DMS 273 (cell line): Measurements from ENCODE around the gene NAA80.

Experiments
- DNase-seq: peaks from one replicate; lab custom pipeline; 2025; ENCODE audit not compliant: unreplicated experiment; lab: John Stamatoyannopoulos, UW

The NAA80 gene, protein sequence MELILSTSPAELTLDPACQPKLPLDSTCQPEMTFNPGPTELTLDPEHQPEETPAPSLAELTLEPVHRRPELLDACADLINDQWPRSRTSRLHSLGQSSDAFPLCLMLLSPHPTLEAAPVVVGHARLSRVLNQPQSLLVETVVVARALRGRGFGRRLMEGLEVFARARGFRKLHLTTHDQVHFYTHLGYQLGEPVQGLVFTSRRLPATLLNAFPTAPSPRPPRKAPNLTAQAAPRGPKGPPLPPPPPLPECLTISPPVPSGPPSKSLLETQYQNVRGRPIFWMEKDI

DNA sequence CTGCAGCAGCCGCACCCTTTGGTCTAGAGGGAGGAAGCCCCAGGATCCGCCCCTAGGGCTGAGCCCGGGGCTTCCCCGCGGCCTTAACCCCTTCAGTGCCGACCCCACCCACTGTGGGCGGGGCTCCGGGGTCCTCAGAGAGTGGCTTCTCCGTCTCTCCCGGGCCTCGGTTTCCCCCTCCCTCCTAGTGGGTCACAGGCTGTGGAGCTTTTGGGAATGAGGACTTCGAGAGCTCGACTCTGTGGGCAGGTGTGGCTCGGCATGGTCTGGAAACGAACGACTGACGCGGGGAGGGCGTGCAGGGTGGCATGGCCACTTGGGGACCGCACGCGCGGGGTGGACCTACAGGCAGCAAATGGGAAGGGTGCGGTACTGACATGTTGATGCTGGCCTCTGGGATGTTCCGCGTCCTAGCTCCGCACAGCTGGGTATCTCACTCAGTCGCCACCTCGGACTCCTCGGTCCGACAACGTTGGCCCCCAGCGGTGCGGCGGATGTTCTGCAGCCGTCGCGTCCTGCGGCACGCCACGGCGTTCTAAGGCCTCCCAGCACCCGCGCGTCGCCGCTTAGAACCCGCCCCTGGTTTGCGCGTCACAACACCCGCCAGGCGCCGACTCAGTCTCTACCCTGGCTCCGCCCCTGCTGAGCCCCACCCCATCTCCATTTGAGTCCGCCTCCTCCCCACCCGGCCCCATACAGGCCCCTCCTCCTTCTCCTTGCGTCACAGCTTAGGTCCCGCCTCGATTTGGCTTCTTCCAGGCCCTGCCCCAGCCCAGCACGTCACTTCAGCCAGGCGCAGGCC lies at the start of gene NAA80, which contains the start of gene HYAL3:
Gene NAA80 (minus strand): TSS at position 570 of the 802 bp plus-strand sequence. CDS start 1,942 bp downstream, outside the sequence.
Gene HYAL3 (minus strand): TSS at position 570 of the 802 bp plus-strand sequence. CDS start 3,803 bp downstream, outside the sequence.
- DNase-seq = peak; percentile 98

DNA sequence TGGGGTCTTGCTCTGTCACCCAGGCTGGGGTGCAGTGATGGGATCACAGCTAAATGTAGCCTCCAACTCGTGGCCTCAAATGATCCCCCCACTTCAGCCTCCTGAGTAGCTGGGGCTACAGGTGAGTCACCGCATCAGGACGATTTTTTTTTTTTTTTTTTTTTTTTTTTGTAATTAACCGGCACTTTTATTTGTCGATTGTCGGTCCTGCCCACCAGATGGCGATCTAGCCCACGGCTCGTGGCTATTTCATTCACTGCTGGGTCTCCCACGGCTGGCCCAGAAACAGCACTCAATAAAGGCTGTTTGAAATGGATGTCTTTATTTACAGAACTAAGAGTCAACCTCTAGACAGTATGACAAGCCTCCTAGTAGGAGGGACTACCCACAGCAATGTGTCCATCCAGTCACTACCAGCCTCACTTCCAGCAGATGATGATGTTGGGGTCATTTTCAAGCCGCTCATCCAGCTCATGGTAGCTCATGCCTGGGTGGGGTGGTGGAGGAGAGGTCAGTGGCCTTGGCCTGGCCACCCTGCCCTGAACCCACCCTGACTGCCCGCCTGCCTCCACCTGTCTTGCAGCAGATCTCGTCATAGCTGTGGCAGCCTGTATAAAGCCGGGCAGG lies 48.1 kb upstream of the NAA80 start:
- DNase-seq = peak; percentile 81

DNA sequence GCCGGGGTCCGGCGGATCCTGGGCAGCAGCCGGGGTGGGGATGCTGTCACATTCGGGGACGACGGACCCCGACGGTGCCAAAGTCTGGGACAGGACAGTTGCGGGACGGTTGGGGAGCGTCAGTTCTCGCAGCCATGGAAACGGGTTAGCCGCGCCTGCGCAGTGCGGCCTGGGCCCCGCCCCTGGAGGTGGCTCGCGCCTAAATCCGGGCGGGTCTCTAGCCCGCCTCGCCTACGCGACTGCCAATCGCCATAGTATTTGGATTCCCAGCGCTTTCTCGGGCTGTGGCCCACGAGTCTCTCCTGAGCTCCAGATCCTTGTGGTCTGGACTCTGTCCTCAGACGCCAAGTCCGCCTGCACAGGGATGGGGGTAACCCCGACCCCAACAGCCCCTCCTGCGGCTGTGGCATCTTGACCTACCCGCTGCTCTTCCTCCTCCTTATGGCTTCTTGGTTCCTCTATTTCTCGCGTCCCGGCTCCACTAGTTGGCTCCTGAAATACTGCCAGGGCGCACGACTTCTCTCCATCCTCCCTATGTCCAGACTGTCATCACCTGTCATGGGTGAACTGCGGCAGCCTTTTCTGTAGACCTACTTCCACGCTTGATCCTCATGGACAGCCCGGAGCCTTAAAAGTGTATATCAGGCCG lies 46.5 kb upstream of the NAA80 start, which contains the start of gene ZMYND10:
Gene ZMYND10 (minus strand): TSS at position 147 of the 649 bp plus-strand sequence. CDS start 153 bp downstream, outside the sequence.
- peak; percentile 87 for DNase-seq

DNA sequence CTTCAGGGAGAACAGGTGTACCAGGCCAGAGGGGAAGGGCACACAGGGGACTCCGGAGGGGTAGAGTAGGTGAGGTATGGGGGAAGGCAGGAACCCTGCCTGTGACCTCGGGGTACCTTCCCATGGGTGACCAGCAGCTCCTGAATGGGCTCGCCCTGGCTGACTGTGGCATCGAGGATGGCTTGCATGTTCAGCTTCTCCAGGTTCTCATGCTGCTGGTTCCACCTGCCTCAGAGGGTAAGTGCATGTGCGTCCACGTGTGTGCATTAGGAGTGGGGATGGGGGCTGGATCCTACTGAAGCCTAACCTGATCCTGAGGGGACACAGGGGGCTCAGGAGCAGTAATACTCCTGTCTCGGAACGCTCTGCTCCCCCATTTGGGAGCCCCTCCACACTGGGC lies 45.8 kb upstream of the NAA80 start:
- no peak for DNase-seq

DNA sequence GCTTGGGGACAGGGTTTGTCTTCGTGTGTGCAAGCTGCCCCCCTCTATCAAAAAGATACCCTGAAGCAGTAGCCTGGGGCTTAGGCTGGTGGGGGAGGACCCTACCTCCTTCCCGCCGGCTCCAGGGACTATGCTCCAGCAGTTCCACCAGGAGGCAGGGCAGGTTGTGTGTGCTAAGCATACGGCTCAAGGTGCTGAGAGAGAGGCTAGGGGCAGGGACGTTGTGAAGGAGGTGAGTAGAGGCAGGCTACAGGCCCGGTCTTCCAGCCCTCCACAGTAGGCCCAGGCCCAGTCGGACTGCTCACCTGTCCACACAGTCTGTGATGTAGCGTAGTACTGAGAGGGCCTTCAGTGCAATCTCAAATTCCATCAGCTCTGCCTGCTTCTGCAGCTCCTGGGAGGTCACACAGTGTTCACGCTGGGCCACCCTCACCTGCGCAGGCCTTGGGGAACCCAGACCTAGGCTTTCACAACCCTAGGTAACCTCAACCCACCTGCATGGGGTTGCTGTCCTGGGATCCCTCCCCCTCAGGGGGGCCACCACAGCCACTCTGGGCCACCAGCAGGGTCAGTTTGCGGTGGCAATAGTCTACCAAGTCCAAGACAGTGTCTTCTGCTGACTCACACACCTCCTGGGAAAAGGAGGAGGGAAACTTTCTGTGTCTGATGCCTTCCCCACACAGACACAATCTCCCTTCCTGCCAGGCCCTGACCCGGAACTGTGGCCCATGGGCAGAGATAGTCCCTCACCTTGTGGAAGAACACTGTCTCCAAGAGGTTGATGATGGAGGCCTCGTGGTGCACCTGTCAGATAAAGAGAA lies 43.8 kb upstream of the NAA80 start:
- peak; percentile 28 for DNase-seq

DNA sequence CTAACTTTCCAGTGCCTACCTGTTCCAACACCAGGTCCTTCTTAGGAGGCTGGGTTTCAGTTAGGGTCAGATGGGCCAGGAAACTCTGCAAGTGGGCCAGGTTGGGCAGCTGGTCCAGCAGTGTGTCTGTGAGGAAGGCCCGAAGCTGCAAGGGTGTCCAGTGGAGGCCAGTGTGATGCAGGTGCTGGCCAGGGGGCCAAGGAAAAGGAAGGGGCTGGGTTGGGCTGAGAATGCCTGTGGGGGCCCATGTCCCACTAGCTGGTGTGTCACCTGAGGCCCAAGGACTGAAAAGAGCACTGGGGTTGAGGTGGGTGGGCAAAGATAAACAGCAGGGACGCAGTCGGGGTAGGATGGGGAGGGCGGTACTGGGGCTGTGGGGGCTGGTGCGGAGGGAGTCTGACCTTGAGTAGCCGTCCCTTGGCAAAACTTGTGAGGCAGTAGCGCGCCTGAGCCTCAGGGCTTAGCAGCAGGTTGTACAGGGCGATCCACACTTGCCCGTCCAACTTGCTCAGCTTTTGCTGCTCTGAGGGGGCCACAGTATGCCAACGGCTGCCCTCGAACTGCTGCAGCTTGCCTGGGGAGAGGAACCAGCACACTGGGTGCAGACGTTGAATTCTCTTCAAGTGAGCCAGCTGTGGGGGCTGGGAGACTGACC lies 42.9 kb upstream of the NAA80 start:
- no peak for DNase-seq

DNA sequence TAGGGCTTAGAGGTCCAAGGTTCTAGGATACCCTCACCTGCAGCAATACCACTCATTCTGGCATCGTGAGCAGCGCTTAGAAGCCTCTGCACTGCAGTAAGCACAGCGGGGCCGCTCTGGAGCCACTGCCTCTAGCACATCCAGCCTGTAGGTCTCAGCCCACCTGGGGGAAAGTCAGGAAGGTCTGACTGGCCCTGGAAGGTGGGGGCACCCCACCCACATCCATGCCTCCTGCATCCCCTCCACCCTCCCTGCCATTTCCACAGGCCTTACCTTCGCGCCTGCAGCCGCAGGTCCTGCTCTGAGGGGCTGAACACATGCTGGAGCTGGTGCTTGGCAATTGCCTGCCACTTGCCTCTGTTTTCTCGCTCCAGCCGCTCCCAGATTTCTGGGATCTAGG lies 42.3 kb upstream of the NAA80 start:
- DNase-seq = no peak

DNA sequence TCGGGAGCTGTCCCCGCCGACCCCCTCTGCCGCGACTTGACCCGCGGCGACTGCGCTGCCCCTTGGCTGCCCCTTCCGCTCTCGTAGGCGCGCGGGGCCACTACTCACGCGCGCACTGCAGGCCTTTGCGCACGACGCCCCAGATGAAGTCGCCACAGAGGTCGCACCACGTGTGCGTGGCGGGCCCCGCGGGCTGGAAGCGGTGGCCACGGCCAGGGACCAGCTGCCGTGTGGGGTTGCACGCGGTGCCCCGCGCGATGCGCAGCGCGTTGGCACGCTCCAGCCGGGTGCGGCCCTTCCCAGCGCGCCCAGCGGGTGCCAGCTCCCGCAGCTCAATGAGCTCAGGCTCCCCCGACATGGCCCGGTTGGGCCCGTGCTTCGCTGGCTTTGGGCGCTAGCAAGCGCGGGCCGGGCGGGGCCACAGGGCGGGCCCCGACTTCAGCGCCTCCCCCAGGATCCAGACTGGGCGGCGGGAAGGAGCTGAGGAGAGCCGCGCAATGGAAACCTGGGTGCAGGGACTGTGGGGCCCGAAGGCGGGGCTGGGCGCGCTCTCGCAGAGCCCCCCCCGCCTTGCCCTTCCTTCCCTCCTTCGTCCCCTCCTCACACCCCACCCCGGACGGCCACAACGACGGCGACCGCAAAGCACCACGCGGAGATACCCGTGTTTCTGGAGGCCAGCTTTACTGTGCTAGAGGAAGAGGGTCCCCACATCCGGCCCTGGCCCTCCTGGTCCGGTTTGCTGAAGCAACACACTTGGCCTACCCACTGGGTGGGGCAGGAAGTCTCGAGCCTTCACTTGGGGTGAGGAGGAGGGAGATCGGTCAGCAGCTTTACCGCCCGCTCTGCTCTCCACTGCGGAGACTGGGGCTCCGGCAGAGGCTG lies 41.5 kb upstream of the NAA80 start, which contains the start of gene RASSF1:
Gene RASSF1 (minus strand): TSS at position 389 of the 882 bp plus-strand sequence. CDS start 31 bp downstream, at position 358.
- no peak for DNase-seq

DNA sequence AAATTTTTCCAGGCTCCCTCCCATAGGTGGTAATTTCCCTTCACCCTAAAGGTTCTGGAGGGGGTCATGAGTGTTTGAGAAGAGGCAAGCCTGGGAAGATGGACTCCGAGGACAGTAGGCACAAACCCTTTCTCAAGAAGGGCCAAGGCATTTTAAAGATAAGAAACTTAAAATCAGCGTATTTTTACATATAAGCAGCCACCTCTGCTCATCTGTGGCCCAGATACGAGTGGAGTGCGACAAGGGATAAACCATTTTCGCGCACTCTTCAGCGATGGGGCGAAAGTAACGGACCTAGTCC lies 40.9 kb upstream of the NAA80 start:
- no peak for DNase-seq

DNA sequence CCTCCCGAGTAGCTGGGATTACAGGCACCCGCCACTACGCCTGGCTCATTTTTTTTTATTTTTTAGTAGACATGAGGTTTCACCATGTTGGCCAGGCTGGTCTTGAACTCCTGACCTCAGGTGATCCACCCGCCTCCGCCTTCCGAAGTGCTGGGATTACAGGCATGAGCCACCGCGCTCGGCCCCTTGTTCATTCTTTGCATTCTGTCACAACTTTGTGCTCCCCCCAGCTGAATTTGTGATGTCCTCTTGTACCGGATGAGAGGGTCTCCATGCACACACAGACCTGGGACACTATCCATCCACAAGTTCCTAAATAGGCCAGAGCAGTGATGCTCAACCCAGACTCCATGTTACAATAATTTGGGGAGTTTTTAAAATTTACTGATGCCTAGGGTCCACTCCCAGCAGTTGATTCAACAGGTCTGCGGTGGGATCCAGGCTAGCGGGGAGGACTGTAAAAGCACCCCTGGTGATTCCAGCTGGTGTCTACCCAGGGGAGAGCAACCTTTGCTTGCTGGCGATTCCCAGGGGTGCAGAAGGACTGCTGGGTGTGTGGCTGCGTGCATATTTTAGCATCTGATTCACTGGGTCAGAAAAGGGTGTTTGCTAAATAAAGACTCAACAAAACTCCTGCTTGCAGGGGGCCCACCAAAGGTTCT lies 40.4 kb upstream of the NAA80 start:
- DNase-seq = no peak

DNA sequence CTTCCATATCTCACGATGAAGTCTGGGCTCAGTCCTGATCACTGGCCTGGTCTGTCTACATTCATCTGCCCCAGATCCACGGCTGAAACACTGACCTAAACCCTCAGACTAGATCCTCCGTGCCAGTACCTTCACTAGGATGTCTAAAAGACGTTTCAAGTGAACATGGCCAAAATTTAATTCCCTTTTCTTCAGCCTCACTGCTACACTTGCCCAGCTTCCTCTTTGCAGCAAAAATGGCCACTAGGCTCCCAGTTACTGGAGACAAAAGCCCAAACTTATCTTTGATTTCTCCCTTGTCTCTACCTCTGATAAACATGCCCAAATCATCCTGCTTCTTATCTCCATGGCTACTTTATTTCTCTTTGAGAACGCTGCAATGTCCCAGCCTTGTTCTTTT lies 39.8 kb upstream of the NAA80 start:
- no peak for DNase-seq

DNA sequence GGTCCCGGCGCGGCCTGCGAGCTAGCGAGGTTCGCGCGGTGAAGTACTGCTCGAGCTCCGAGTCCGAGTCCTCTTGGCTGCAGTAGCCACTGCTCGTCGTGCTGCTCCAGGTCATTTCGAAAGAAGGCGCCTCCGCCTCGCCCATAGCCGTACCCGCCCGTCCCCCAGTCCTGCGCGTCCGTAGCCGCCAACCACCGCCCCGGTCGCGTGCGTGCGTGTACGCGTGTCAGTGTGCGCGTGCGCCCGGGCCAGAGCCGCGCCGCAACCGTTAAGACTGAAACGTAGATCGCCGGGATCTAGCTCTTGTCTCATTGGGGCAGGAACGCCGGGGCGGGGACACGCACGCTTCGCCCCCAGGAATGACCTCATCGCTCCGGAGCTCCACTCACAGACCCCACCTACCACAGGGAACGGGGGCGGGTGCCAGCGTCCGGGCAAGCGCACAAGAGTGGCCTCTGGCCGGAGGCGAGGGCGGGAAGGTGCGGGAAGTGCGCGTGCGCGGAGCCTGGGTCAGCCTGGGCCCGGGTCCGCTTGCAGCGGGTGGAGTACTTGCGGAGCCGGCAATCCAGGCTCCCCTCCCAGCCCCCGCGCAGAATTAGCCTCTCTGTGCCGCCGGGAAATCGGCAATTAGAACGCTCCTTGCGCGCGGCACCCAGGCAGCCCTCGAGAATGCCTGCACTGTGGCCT lies 38.1 kb upstream of the NAA80 start:
- DNase-seq = peak; percentile 98

DNA sequence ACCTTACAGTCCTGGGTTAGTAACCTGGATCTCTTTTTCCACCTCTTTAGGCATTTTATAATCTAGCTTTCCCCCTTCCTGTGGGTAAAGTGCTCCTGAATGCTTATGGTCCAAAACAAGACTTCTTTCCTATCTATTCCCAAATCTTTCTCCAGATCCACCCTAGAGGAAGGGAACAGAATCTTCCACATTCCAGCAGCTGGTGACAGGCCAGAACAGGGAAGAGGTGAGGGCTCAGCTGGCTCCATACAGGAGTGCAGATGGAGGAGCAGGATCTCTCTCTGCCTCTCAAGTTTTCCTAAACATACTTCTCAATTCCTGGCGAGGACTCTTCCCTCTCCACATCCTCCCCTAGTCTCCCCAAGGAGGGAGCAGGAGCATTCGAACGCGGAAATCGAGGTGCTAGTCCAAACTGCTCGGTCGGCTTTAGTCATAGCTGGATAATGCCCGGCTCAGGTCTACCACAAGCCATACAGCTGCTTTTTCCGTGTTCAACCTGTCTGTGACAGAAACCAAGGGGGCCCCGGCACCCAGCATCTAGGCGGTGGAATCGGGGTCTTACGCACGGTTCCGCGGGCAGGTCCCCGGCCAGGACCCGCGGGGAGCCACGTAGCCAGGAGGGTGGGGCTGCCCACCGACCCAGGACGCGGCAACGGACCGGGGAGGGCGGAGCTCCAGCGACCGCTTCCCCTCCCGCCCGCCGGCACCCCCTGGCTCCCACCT lies 37.4 kb upstream of the NAA80 start:
- DNase-seq = peak; percentile 50

DNA sequence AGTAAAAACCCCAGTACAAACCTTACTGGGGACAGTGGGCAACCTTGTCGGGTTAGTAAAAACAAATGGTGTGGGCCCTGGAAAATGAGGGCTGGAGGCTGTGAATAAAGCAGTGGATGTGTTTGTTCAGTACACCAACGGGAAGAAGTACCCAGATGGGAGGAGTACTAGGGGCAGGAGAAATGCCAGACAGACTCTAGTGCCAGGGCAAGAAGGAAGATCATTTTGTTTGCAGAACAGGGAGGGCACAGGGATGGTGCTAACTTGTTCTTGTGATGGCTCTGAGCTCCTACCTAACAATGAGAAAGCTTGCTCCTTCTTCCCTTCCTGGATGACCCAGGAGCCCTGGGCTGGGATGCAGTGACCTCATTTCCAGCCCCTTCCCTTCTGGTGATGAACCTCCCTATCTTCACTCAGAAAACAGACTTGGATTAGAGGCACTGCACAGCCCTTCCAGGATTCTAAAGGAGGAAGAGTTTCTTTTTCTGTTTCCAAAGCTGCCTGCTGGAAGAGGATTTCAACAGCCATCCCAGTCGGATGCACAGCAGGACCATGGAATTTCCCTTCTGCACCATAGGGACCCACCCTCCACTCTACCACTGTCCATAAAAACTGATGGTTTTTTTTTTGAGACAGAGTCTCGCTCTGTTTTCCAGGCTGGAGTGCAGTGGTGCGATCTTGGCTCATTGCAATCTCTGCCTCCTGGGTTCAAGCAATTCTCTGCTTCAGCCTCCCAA lies 35.3 kb upstream of the NAA80 start:
- no peak for DNase-seq

DNA sequence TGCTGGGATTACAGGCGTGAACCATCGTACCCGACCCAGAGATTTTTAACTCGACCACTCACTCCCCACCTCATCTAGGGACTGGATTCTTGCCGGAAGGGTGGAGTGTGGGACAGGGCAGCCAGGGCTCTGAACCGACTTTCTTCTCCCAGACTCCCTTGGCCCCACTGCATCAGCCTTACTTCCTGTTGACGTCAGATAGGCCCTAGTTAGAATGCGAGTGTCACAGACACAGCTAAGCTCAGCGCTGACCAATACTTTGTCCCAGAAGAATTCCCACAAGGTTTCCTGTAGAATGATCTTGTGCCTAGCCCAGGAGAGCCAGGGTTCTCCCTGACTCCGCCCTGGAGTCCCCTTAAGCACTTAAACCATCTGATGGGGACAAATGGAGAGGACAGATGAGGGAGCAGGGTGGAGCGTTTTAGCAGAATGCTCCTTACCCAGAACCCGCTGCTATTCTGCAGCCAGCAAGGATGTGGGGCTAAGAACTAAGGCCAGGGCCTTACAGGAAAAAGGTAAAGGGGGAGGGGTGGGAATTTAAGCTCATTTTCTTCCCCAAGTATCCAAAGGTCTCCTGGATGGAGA lies 34.6 kb upstream of the NAA80 start:
- DNase-seq = no peak

DNA sequence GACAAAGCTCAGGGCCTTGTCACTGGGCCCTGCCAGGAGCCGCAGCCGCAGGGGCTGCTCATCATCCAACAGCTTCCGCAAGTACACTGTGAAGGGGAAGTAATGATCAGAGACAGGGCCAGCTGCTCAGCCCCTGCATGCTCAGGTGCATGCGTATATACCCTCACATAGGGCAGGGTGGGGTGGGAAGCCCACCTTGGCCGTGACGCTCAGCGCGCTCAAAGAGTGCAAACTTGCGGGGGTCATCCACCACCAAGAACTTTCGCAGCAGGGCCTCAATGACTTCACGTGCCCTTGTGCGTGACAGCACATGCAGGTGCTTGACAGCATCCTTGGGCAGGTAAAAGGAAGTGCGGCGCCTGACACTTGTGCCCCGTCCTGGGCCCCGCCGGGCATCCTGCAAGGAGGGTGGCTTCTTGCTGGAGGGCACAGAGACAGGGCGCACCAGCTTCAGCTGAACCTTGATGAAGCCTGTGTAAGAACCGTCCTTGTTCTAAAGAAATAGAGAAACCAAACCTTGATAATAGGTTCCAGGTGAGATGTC lies 32.2 kb upstream of the NAA80 start:
- no peak for DNase-seq
